GM21390 (cell line): Measurements from ENCODE around the gene BMPR2.
"Not testable (repeated sequence)": the region's sequence is repeated elsewhere in the genome, so short reads cannot be mapped to it uniquely, and the experiment has no call there.

Source experiments
- ATAC-seq: cut with Tn5 transposase; IDR thresholded peaks from one replicate; pipeline ENCODE4 v1.9.1; 2021; ENCODE audit not compliant: unreplicated experiment

The BMPR2 gene

GRCh38 chr2:202375609-202376408 is at the start of gene BMPR2:
Gene BMPR2 (plus strand): TSS chr2:202376327. CDS start chr2:202377475, 1,148 bp downstream.
- peak; percentile 64 for ATAC-seq

- no peak for ATAC-seq
Observed at GRCh38 chr2:202327858-202328257, 48.3 kb upstream of the BMPR2 start.

- no peak for ATAC-seq
Observed at GRCh38 chr2:202335791-202336467, 40.2 kb upstream of the BMPR2 start.

- no peak for ATAC-seq
Observed at GRCh38 chr2:202337151-202337550, 39.0 kb upstream of the BMPR2 start.

GRCh38 chr2:202337706-202338346 is 38.3 kb upstream of the BMPR2 start:
- ATAC-seq = no peak

- no peak for ATAC-seq
Observed at GRCh38 chr2:202339071-202339870, 36.9 kb upstream of the BMPR2 start.

GRCh38 chr2:202344178-202344577 is 31.9 kb upstream of the BMPR2 start:
- ATAC-seq = no peak

GRCh38 chr2:202346180-202346579 is 29.9 kb upstream of the BMPR2 start:
- ATAC-seq = no peak

- no peak for ATAC-seq
Observed at GRCh38 chr2:202353430-202353829, 22.7 kb upstream of the BMPR2 start.

GRCh38 chr2:202355993-202356505 is 20.1 kb upstream of the BMPR2 start:
- no peak for ATAC-seq

- ATAC-seq = not testable (repeated sequence)
Observed at GRCh38 chr2:202358924-202359323, 17.2 kb upstream of the BMPR2 start.

GRCh38 chr2:202360646-202361045 is 15.5 kb upstream of the BMPR2 start:
- ATAC-seq = no peak

- no peak for ATAC-seq
Observed at GRCh38 chr2:202361108-202361507, 15.0 kb upstream of the BMPR2 start.

- ATAC-seq = no peak
Observed at GRCh38 chr2:202373490-202373889, 2.6 kb upstream of the BMPR2 start.

GRCh38 chr2:202374383-202374782 is 1.7 kb upstream of the BMPR2 start:
- not testable (repeated sequence) for ATAC-seq

- ATAC-seq = no peak
Observed at GRCh38 chr2:202375033-202375608, 1.0 kb upstream of the BMPR2 start.

GRCh38 chr2:202376460-202377206 is 506 bp downstream of the BMPR2 start:
- ATAC-seq = peak; percentile 21

- ATAC-seq = no peak
Observed at GRCh38 chr2:202377207-202377761, 1.2 kb downstream of the BMPR2 start.

- ATAC-seq = no peak
Observed at GRCh38 chr2:202378001-202378400, 1.9 kb downstream of the BMPR2 start.
